LNCaP clone FGC (cell line): Measurements from ENCODE around the gene KCNJ11.

ENCODE experiments used
- DNase-seq: peaks from one replicate; pipeline ENCODE4 v3.0.0-alpha.2; 2011; ENCODE audit warnings: low read depth
- H3K4me3 ChIP-seq: 2 replicates; pipeline ENCODE4 v1.5.1; 2011; ENCODE audit warnings: mild to moderate bottlenecking, low read depth, low read length, control low read depth
- CTCF ChIP-seq: IDR thresholded peaks from 2 replicates; pipeline ENCODE4 v1.5.1; 2012; ENCODE audit warnings: mild to moderate bottlenecking; ENCODE audit not compliant: control insufficient read depth, insufficient read depth; ENCODE audit errors: extremely low read depth

Gene KCNJ11

GRCh38 chr11:17403980-17404759 is 15.7 kb upstream of the KCNJ11 start:
- no peak for TF ChIP-seq CTCF
- H3K4me3 ChIP-seq, result no peak overlapping the region
- no peak for DNase-seq

GRCh38 chr11:17402486-17402885 is 14.0 kb upstream of the KCNJ11 start:
- DNase-seq, result no peak
- no peak overlapping the region for H3K4me3 ChIP-seq
- TF ChIP-seq CTCF, result no peak

GRCh38 chr11:17401841-17402240 is 13.4 kb upstream of the KCNJ11 start:
- TF ChIP-seq CTCF, result no peak
- no peak overlapping the region for H3K4me3 ChIP-seq
- DNase-seq, result no peak

GRCh38 chr11:17401316-17401715 is 12.9 kb upstream of the KCNJ11 start:
- no peak for TF ChIP-seq CTCF
- no peak for DNase-seq
- H3K4me3 ChIP-seq, result no peak overlapping the region

GRCh38 chr11:17400048-17400775 is 11.8 kb upstream of the KCNJ11 start:
- DNase-seq, result no peak
- no peak for TF ChIP-seq CTCF
- no peak overlapping the region for H3K4me3 ChIP-seq

- no peak overlapping the region for H3K4me3 ChIP-seq
- DNase-seq, result no peak
- no peak for TF ChIP-seq CTCF
Observed at GRCh38 chr11:17399236-17399635, 10.8 kb upstream of the KCNJ11 start.
